IMR-90 (cell line): Measurements from ENCODE around the gene PPIA. TPM values are rescaled to one million over a fixed set of nuclear protein-coding genes. Genes with fewer than 3 reads are reported as not detected.
A peak's percentile ranks its signal among the peaks of the same experiment; 100 is the strongest.

Experiments
- ATAC-seq: fragments of 200-7000 bp; cut with Tn5 transposase; 2 replicates; pipeline ENCODE4 v1.9.1; 2020; ENCODE audit warnings: low read depth, mild to moderate bottlenecking, moderate library complexity
- Bru-seq: library from RNA; stranded (reverse); fragments of 400-500 nt; gene quantifications from one replicate; lab custom pipeline; 2021; lab: Mats Ljungman, UMichigan
- BruChase-seq, 2 experiments: library from RNA; stranded (reverse); fragments of 400-500 nt; gene quantifications; one replicate each; lab custom pipeline; 2021; lab: Mats Ljungman, UMichigan
- BruUV-seq: library from RNA; stranded (reverse); fragments of 400-500 nt; replicated peaks from 2 replicates; lab custom pipeline; 2021; lab: Mats Ljungman, UMichigan
- CTCF ChIA-PET: fragments of 300-600 bp; formaldehyde crosslinking; extraction: SDS; loops from one replicate; lab custom pipeline; 2021; ENCODE audit warnings: antibody characterized with exemption; lab: Yijun Ruan, JAX
- POLR2A ChIA-PET: fragments of 300-600 bp; sonication (Branson Sonifier 250); formaldehyde crosslinking; loops from one replicate; lab custom pipeline; 2022; ENCODE audit warnings: antibody characterized with exemption; ENCODE audit not compliant: unreplicated experiment; lab: Charles Lee
- DNase-seq: peaks from one replicate; pipeline ENCODE4 v3.0.0; 2013
- H2AFZ ChIP-seq: replicated peaks from 2 replicates; pipeline ENCODE3; 2013; ENCODE audit warnings: low read length, mild to moderate bottlenecking; ENCODE audit not compliant: poor library complexity
- H2AK5ac ChIP-seq: 2 replicates; pipeline ENCODE4 v1.6.1; 2013; ENCODE audit warnings: low read depth, low read length, inconsistent platforms
- H2AK9ac ChIP-seq: replicated peaks from 2 replicates; pipeline ENCODE3; 2013; ENCODE audit warnings: mild to moderate bottlenecking, low read depth, low read length, moderate library complexity; ENCODE audit not compliant: poor library complexity
- H2BK120ac ChIP-seq: 2 replicates; pipeline ENCODE4 v1.6.1; 2013; ENCODE audit warnings: low read depth, low read length, inconsistent platforms
- H2BK15ac ChIP-seq: 3 replicates; pipeline ENCODE4 v1.6.1; 2013; ENCODE audit warnings: low read depth, low read length, inconsistent platforms
- H2BK20ac ChIP-seq: 2 replicates; pipeline ENCODE4 v1.6.1; 2013; ENCODE audit warnings: low read depth, mild to moderate bottlenecking, inconsistent platforms, low read length, moderate library complexity
- H2BK5ac ChIP-seq: 2 replicates; pipeline ENCODE4 v1.6.1; 2013; ENCODE audit warnings: mild to moderate bottlenecking, low read depth, low read length, inconsistent platforms; ENCODE audit not compliant: poor library complexity, severe bottlenecking
- H3K14ac ChIP-seq: replicated peaks from 2 replicates; pipeline ENCODE4 v1.6.1; 2013; ENCODE audit warnings: low read depth, low read length, inconsistent platforms
- H3K18ac ChIP-seq: 2 replicates; pipeline ENCODE4 v1.6.1; 2013; ENCODE audit warnings: low read depth, low read length, control low read depth
- H3K23ac ChIP-seq: 2 replicates; pipeline ENCODE4 v1.6.1; 2013; ENCODE audit warnings: low read depth, low read length, inconsistent platforms
- H3K27ac ChIP-seq: 2 replicates; pipeline ENCODE4 v1.5.1; 2013; ENCODE audit warnings: mild to moderate bottlenecking, control low read depth, low read length; ENCODE audit not compliant: insufficient read depth
- H3K27me3 ChIP-seq: 2 replicates; pipeline ENCODE4 v1.6.1; 2013; ENCODE audit warnings: low read length; ENCODE audit not compliant: control insufficient read depth, insufficient read depth
- H3K36me3 ChIP-seq: 2 replicates; pipeline ENCODE4 v1.6.1; 2013; ENCODE audit warnings: low read length, mixed read lengths; ENCODE audit not compliant: control insufficient read depth, insufficient read depth
- H3K4ac ChIP-seq: 2 replicates; pipeline ENCODE4 v1.6.1; 2013; ENCODE audit warnings: low read depth, low read length, inconsistent platforms
- H3K4me1 ChIP-seq: 2 replicates; pipeline ENCODE4 v1.6.1; 2013; ENCODE audit warnings: low read length, mixed read lengths; ENCODE audit not compliant: control insufficient read depth, insufficient read depth
- H3K4me2 ChIP-seq: 2 replicates; pipeline ENCODE4 v1.6.1; 2013; ENCODE audit warnings: low read depth, mild to moderate bottlenecking, control low read depth, low read length, moderate library complexity
- H3K4me3 ChIP-seq: 2 replicates; pipeline ENCODE4 v1.5.1; 2013; ENCODE audit warnings: low read depth, mild to moderate bottlenecking, control low read depth, low read length, moderate library complexity; ENCODE audit not compliant: insufficient read depth
- H3K56ac ChIP-seq: 2 replicates; pipeline ENCODE4 v1.6.1; 2013; ENCODE audit warnings: low read length, inconsistent platforms; ENCODE audit not compliant: insufficient read depth; ENCODE audit errors: extremely low read depth
- H3K79me1 ChIP-seq, 2 experiments: 2 replicates each; pipeline ENCODE4 v1.6.1; 2013; ENCODE audit warnings: low read length in 2 of 2, inconsistent platforms in 1 of 2, low read depth in 1 of 2
- H3K9ac ChIP-seq: 2 replicates; pipeline ENCODE4 v1.6.1; 2013; ENCODE audit warnings: low read depth, low read length, control low read depth
- H3K9me1 ChIP-seq: 2 replicates; pipeline ENCODE4 v1.6.1; 2013; ENCODE audit warnings: low read length, inconsistent platforms; ENCODE audit not compliant: insufficient read depth
- H3K9me3 ChIP-seq: 2 replicates; pipeline ENCODE4 v1.6.1; 2013; ENCODE audit warnings: low read length; ENCODE audit not compliant: control insufficient read depth, insufficient read depth
- H4K20me1 ChIP-seq: 2 replicates; pipeline ENCODE4 v1.6.1; 2013; ENCODE audit warnings: low read length, inconsistent platforms; ENCODE audit not compliant: insufficient read depth
- H4K5ac ChIP-seq: 2 replicates; pipeline ENCODE4 v1.6.1; 2013; ENCODE audit warnings: mild to moderate bottlenecking, low read depth, low read length, control low read depth
- H4K8ac ChIP-seq, 2 experiments: 2 replicates each; pipeline ENCODE4 v1.6.1; 2013; ENCODE audit warnings: low read depth in 2 of 2, low read length in 2 of 2, control low read depth in 1 of 2, inconsistent platforms in 1 of 2
- H4K91ac ChIP-seq: 2 replicates; pipeline ENCODE4 v1.6.1; 2013; ENCODE audit warnings: low read depth, low read length, inconsistent platforms; ENCODE audit not compliant: insufficient read depth
- BHLHE40 ChIP-seq: fragments of 150-350 bp; IDR thresholded peaks from 2 replicates; pipeline ENCODE4 v1.6.1; 2016; ENCODE audit warnings: mild to moderate bottlenecking, low read depth, low read length
- CEBPB ChIP-seq: IDR thresholded peaks from 2 replicates; pipeline ENCODE4 v1.6.1; 2012; ENCODE audit warnings: low read depth, low read length, improper control_type of control experiment
- CTCF ChIP-seq: conservative IDR thresholded peaks from 2 replicates; pipeline ENCODE4 v1.5.1; 2012; ENCODE audit warnings: mild to moderate bottlenecking, low read depth, low read length, improper control_type of control experiment
- MAFK ChIP-seq: IDR thresholded peaks from 2 replicates; pipeline ENCODE4 v1.6.1; 2012; ENCODE audit warnings: low read depth, low read length, improper control_type of control experiment
- MAZ ChIP-seq: IDR thresholded peaks from 2 replicates; pipeline ENCODE4 v1.6.1; 2012; ENCODE audit warnings: low read depth, mild to moderate bottlenecking, low read length, improper control_type of control experiment, moderate library complexity, borderline replicate concordance
- MXI1 ChIP-seq: IDR thresholded peaks from 2 replicates; pipeline ENCODE4 v1.6.1; 2012; ENCODE audit warnings: low read depth, mild to moderate bottlenecking, low read length, moderate library complexity, borderline replicate concordance
- NFE2L2 ChIP-seq: fragments of 150-350 bp; IDR thresholded peaks from 2 replicates; pipeline ENCODE4 v1.6.1; 2016; ENCODE audit warnings: low read depth, mild to moderate bottlenecking, low read length
- RAD21 ChIP-seq: IDR thresholded peaks from 2 replicates; pipeline ENCODE4 v1.6.1; 2012; ENCODE audit warnings: low read length, improper control_type of control experiment
- RCOR1 ChIP-seq: IDR thresholded peaks from 2 replicates; pipeline ENCODE4 v1.6.1; 2012; ENCODE audit warnings: mild to moderate bottlenecking, low read length, improper control_type of control experiment; ENCODE audit not compliant: insufficient replicate concordance
- RFX5 ChIP-seq: IDR thresholded peaks from 2 replicates; pipeline ENCODE4 v1.8.0; 2012; ENCODE audit warnings: low read depth, mild to moderate bottlenecking, low read length, moderate library complexity
- SMC3 ChIP-seq: fragments of 150-350 bp; IDR thresholded peaks from 2 replicates; pipeline ENCODE4 v1.6.1; 2016; ENCODE audit warnings: low read depth, mild to moderate bottlenecking, antibody characterized with exemption, low read length, moderate library complexity
- WGBS, 2 experiments: methylation state at CpG; one replicate each; pipeline versions ENCODE4 v1.1.5 to v1.1.7; 2013; ENCODE audit warnings: missing lambda C conversion rate in 2 of 2; ENCODE audit not compliant: insufficient read length in 1 of 2; ENCODE audit errors: extremely low coverage in 2 of 2; 5-methylcytosine and 5-hydroxymethylcytosine counted together
- dilution Hi-C: fragments of 300-500 bp; cut with HindIII; formaldehyde crosslinking; loops from one replicate; pipeline ENCODE4 v1.14.3; 2018; ENCODE audit warnings: low sequenced_read_pairs; ENCODE audit not compliant: unreplicated experiment
- in situ Hi-C: fragments of 300-500 bp; cut with MboI; formaldehyde crosslinking; loops from 3 replicates; pipeline ENCODE4 v1.14.3; 2019; ENCODE audit warnings: low sequenced_read_pairs, inconsistent platforms, mixed read lengths
- intact Hi-C: fragments of 100-400 bp; cut with micrococcal nuclease; formaldehyde crosslinking; loops from 2 replicates; pipeline ENCODE4 v1.10.0; 2022
- long read RNA-seq: library from polyadenylated mRNA; unstranded; transcript quantifications from one replicate; pipeline ENCODE4 v2.0.0, GENCODE V29; 2021; ENCODE audit not compliant: unreplicated experiment
- polyA plus RNA-seq, 3 experiments: library from polyadenylated mRNA; depleted of rRNA; stranded (reverse); fragments of >200 nt; gene quantifications; 2 replicates each; pipeline ENCODE4 v1.2.3, GENCODE V29; 2012; ENCODE audit warnings: low replicate concordance in 1 of 3
- total RNA-seq: library from RNA; depleted of rRNA; stranded (reverse); fragments of >200 nt; gene quantifications from 2 replicates; pipeline ENCODE4 v1.2.3, GENCODE V29; 2012; rRNA removed

PPIA gene
- total RNA-seq: 3,396 and 3,430 TPM in 2 replicates
- 4,788 and 4,883 TPM in 2 replicates for polyA plus RNA-seq (2012; rRNA removed)
- 3,102 and 3,821 TPM in 2 replicates for polyA plus RNA-seq (2012; cell fraction: cytosol; rRNA removed)
- polyA plus RNA-seq (2012; cell fraction: nucleus; rRNA removed; ENCODE audit: low replicate concordance): 630 and 1,845 TPM in 2 replicates
- Bru-seq, nascent RNA: percentile 99 among the genes with signal in this experiment
- percentile 99 among the genes with signal in this experiment for BruChase-seq, experiment 1, labeled RNA remaining after a 6-hour chase
- BruChase-seq, experiment 2, labeled RNA remaining after a 2-hour chase: percentile 97 among the genes with signal in this experiment
- long read RNA-seq, transcript PPIA-201 (6 exons, 818 nt): minor isoform, 14 of 938 reads
- long read RNA-seq, transcript PPIA-204 (5 exons, 2,238 nt): major isoform, 875 of 938 reads
- long read RNA-seq, transcript PPIA-208 (6 exons, 907 nt): minor isoform, 14 of 938 reads
- long read RNA-seq, partial matches to known transcripts: 17 of 938 reads
- long read RNA-seq, other reads (novel, unspliced or antisense): 18 of 938 reads

GRCh38 chr7:44796504-44797328, at the start of gene PPIA:
Gene PPIA (plus strand): TSS chr7:44796681. CDS start chr7:44796725, 44 bp downstream.
- CTCF ChIA-PET: interaction anchor here (0.6 kb wide), 1 partner anchor 99 kb away, joined by 3 read pairs; no protein-coding TSS in a partner anchor
- WGBS, 2 experiments: 0% methylated on average over 43 of the region's 99 CpGs; no CpG with 5 or more reads in 1 of the 2 experiments
- TF ChIP-seq CTCF (no peak), RAD21 (no peak), RCOR1 (no peak), MAFK (no peak), BHLHE40 (peak; percentile 90), SMC3 (peak; percentile 13; the same call in 1 of the 2 replicates), CEBPB (no peak), NFE2L2 (no peak), RFX5 (no peak), MAZ (peak; percentile 55; the same call in 1 of the 2 replicates), MXI1 (peak; percentile 98)

More at GRCh38 chr7:44796504-44797328, at the start of gene PPIA:
- H4K91ac ChIP-seq: peak within 1 kb of the TSS; percentile 95
- H2BK120ac ChIP-seq: peak within 1 kb of the TSS; percentile 72; the same call in 1 of the 2 replicates
- no peaks in the 10 kb centered on the region for H3K27me3 ChIP-seq
- H3K23ac ChIP-seq: peak within 1 kb of the TSS; percentile 78
- H3K18ac ChIP-seq: peak within 1 kb of the TSS; percentile 87
- peak within 1 kb of the TSS; percentile 91 for H3K4me3 ChIP-seq
- intact Hi-C loops: loop anchor here (1.0 to 5.0 kb wide), 7 partner anchors 28 to 341 kb away; partner anchors contain the start of genes H2AZ2 and OGDH
- peak within 1 kb of the TSS; percentile 83 to 93 for H4K8ac ChIP-seq
- dilution Hi-C loops: no loop called here
- peak within 1 kb of the TSS; percentile 90 for H4K5ac ChIP-seq
- peaks cover 12% of the 10 kb centered on the region for H3K9me1 ChIP-seq
- POLR2A ChIA-PET: interaction anchor here (0.6 to 0.9 kb wide), 5 partner anchors 47 to 596 kb away, joined by 3 to 4 read pairs (median 3); no protein-coding TSS in a partner anchor
- peak within 1 kb of the TSS; percentile 98 for H3K4me2 ChIP-seq
- peak within 1 kb of the TSS; percentile 100 for H2AK9ac ChIP-seq
- H3K9ac ChIP-seq: peak within 1 kb of the TSS; percentile 95
- peaks cover 13 to 39% of the 10 kb centered on the region in 2 experiments; a peak in 3 of 4 replicates for H3K79me1 ChIP-seq
- peak; percentile 98 for DNase-seq
- H3K36me3 ChIP-seq: peaks cover 20% of the 10 kb centered on the region
- ATAC-seq: peak; percentile 88
- peak within 1 kb of the TSS; percentile 93 for H2AK5ac ChIP-seq
- H2BK20ac ChIP-seq: peak within 1 kb of the TSS; percentile 35; the same call in 1 of the 2 replicates
- peak within 1 kb of the TSS; percentile 93 for H2BK5ac ChIP-seq
- peak within 1 kb of the TSS; percentile 96 for H2AFZ ChIP-seq
- H3K4ac ChIP-seq: peak within 1 kb of the TSS; percentile 86
- in situ Hi-C loops: no loop called here
- peaks cover 3% of the 10 kb centered on the region for H3K4me1 ChIP-seq
- peak within 1 kb of the TSS; percentile 96 for H3K56ac ChIP-seq
- H4K20me1 ChIP-seq: peaks cover 43% of the 10 kb centered on the region
- BruUV-seq: no TSS peak
- peak within 1 kb of the TSS; percentile 97 for H3K27ac ChIP-seq
- no peaks in the 10 kb centered on the region for H3K9me3 ChIP-seq
- peak within 1 kb of the TSS; percentile 85 for H3K14ac ChIP-seq
- H2BK15ac ChIP-seq: no peak within 1 kb of the TSS
